ENCODE data around the gene NPM1. TPM values are rescaled to one million over a fixed set of nuclear protein-coding genes. Genes with fewer than 3 reads are reported as not detected.

Gene NPM1
- total RNA-seq, 2 donors from 2014 or later: 310 to 501 TPM

DNA sequence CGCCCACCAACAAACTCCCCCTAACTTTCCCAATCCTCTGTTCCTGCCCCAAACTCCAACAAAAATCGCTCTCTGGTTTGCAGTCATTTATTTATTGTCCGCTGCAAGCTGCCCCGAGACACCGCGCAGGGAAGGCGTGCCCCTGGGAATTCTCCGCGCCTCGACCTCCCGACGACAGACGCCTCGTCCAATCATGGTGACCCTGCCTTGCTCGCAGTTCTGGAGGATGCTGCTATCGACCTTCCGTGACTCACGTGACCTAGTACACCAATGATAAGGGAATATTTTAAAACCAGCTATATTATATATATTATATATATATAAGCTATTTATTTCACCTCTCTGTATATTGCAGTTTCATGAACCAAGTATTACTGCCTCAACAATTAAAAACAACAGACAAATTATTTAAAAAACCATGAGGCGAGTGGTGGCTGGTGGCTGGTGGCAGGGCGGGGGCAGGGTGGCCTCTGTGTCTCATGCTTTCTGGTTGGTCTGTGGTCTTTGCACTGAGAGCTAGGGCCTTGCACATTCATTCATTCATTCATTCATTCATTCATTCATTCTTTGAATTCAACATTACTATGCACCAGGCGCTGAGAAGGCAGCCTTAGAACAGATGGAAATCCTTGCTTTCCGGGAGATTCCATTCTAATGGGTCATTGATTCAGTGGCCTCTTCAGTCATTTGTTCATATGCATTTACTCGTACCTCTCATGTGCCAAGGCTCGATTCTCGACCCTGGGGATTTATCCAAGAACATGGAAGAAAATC is 69.7 kb downstream of the NPM1 start:
- 89 to 91% methylated on average over 25 of the region's 25 CpGs for WGBS, 2 donors
- no peak for ATAC-seq
- no peak overlapping the region for H3K4me3 ChIP-seq
- no peaks in the 10 kb centered on the region for H3K27me3 ChIP-seq
- no peaks in the 10 kb centered on the region for H3K36me3 ChIP-seq (replicated peaks in 1 of 2; ENCODE audit: insufficient read depth in 1 of 2, low read depth in 2 of 2)
- no peaks in the 10 kb centered on the region for H3K4me1 ChIP-seq
- TF ChIP-seq, protein P1, sequence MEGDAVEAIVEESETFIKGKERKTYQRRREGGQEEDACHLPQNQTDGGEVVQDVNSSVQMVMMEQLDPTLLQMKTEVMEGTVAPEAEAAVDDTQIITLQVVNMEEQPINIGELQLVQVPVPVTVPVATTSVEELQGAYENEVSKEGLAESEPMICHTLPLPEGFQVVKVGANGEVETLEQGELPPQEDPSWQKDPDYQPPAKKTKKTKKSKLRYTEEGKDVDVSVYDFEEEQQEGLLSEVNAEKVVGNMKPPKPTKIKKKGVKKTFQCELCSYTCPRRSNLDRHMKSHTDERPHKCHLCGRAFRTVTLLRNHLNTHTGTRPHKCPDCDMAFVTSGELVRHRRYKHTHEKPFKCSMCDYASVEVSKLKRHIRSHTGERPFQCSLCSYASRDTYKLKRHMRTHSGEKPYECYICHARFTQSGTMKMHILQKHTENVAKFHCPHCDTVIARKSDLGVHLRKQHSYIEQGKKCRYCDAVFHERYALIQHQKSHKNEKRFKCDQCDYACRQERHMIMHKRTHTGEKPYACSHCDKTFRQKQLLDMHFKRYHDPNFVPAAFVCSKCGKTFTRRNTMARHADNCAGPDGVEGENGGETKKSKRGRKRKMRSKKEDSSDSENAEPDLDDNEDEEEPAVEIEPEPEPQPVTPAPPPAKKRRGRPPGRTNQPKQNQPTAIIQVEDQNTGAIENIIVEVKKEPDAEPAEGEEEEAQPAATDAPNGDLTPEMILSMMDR (IDR thresholded peaks at IDR 0.05): no peak
- no peak for TF ChIP-seq POLR2A (IDR thresholded peaks at IDR 0.05)
- no peak overlapping the region for H3K27ac ChIP-seq
- intact Hi-C loops (cut with DNase I): no loop called here
- no peaks in the 10 kb centered on the region for H3K9me3 ChIP-seq
- DNase-seq: no peak

DNA sequence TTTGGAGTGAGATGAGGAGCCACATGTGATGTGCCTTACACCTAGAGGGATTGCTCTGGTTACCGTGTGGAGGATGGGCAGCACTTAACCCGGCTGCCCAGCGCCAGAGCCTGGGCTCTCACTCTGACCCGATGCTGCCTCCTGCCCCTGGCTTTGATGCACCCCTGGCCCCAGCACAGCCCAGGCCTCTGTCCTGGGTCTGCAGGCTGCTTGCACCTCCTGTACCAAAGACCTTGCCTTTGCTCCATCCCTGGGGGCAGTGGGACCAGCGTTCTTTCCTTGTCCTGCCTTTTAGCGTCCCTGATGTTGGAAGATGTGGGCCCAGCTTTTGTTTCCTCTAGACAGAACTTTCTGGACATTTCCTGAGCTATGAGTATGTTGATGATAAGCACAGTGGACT is 72.2 kb downstream of the NPM1 start:
- Histone ChIP-seq H3K4me3 (no peak overlapping the region), H3K27ac (no peak overlapping the region), H3K4me1 (no peaks in the 10 kb centered on the region), H3K9me3 (no peaks in the 10 kb centered on the region), H3K36me3 (replicated peaks in 1 of 2; ENCODE audit: insufficient read depth in 1 of 2, low read depth in 2 of 2) (no peaks in the 10 kb centered on the region), H3K27me3 (no peaks in the 10 kb centered on the region)
- DNase-seq (no peak), ATAC-seq (no peak)
- TF ChIP-seq, protein P1 (IDR thresholded peaks at IDR 0.05): no peak
- TF ChIP-seq POLR2A (IDR thresholded peaks at IDR 0.05): no peak
- intact Hi-C loops (cut with DNase I): no loop called here
- 70 to 81% methylated on average over 6 of the region's 6 CpGs for WGBS, 2 donors

Small RNAs within 50 kb of the gene (microRNA-seq; reads per million reads assigned to microRNA genes)
- 0 to 1.9 reads per million in 2 donors for gene MIR3912 (ENCODE audit: borderline number of aligned reads in 2 of 2, borderline replicate concordance in 2 of 2)

Small RNAs within 50 kb of the gene (small RNA-seq; reads per million reads assigned to genes)
- gene AC091980.1 (not detected), gene MIR3912 (not detected), gene RN7SL339P (not detected), gene SNORA70J (not detected)

Other genes starting within 250 kb of the NPM1 start
- gene TLX3, start 78.6 kb upstream of the NPM1 start, total RNA-seq: not detected
- gene FGF18, start 31.8 kb downstream of the NPM1 start, total RNA-seq: not detected